Gastrocnemius medialis (tissue), 4 donors: Measurements from ENCODE around the gene TMEM201.
"Not testable (repeated sequence)": the region's sequence is repeated elsewhere in the genome, so short reads cannot be mapped to it uniquely, and the experiment has no call there.

ENCODE experiments used
- CTCF ChIP-seq, 5 experiments: fragments of 450-650 bp in 3 of 5; fragments of 200-600 bp in 2 of 5; sonication (generic) in 2 of 5; IDR thresholded peaks in 4 of 5; conservative IDR thresholded peaks in 1 of 5; 1 replicate in 4 of 5; 2 replicates in 1 of 5; pipeline ENCODE4 v1.5.1; 2016 to 2019; ENCODE audit warnings: antibody characterized with exemption in 5 of 5, mild to moderate bottlenecking in 3 of 5, moderate library complexity in 3 of 5
- POLR2A ChIP-seq, 2 donors: fragments of 450-650 bp; IDR thresholded peaks; one replicate each; pipeline ENCODE4 v1.6.1; 2017; ENCODE audit warnings: antibody characterized with exemption in 2 of 2, mild to moderate bottlenecking in 2 of 2, moderate library complexity in 2 of 2

GRCh38 chr1:9560090-9560489, 28.6 kb upstream of the TMEM201 start:
- TF ChIP-seq CTCF (IDR thresholded peaks at IDR 0.05 in 4 of 5, conservative IDR thresholded peaks at IDR 0.05 in 1 of 5); POLR2A (IDR thresholded peaks at IDR 0.05): not testable (repeated sequence)
